HG02981 (cell line): ENCODE measurements around the gene KIF1A.
"Not testable (repeated sequence)": the region's sequence is repeated elsewhere in the genome, so short reads cannot be mapped to it uniquely, and the experiment has no call there.

Experiments
- ATAC-seq: cut with Tn5 transposase; IDR thresholded peaks from one replicate; pipeline ENCODE4 v1.9.1; 2021; ENCODE audit warnings: mild to moderate bottlenecking, moderate library complexity; ENCODE audit not compliant: unreplicated experiment

The KIF1A gene

GRCh38 chr2:240711296-240711695 is 108.7 kb downstream of the KIF1A start:
- no peak for ATAC-seq

GRCh38 chr2:240708457-240708856 is 111.6 kb downstream of the KIF1A start:
- no peak for ATAC-seq

- no peak for ATAC-seq
Measured at GRCh38 chr2:240707821-240708220, 112.2 kb downstream of the KIF1A start.

- ATAC-seq = no peak
Measured at GRCh38 chr2:240707043-240707756, 112.8 kb downstream of the KIF1A start.

GRCh38 chr2:240705204-240705791 is 114.7 kb downstream of the KIF1A start:
- ATAC-seq = no peak

GRCh38 chr2:240704651-240705050 is 115.4 kb downstream of the KIF1A start:
- no peak for ATAC-seq

GRCh38 chr2:240703417-240704341 is 116.3 kb downstream of the KIF1A start:
- no peak for ATAC-seq

- ATAC-seq = no peak
Measured at GRCh38 chr2:240702640-240703011, 117.4 kb downstream of the KIF1A start.

- no peak for ATAC-seq
Measured at GRCh38 chr2:240701736-240702639, 118.0 kb downstream of the KIF1A start.

- no peak for ATAC-seq
Measured at GRCh38 chr2:240701091-240701735, 118.8 kb downstream of the KIF1A start.

- ATAC-seq = not testable (repeated sequence)
Measured at GRCh38 chr2:240700616-240701015, 119.4 kb downstream of the KIF1A start.

- ATAC-seq = not testable (repeated sequence)
Measured at GRCh38 chr2:240699835-240700234, 120.2 kb downstream of the KIF1A start.

- ATAC-seq = not testable (repeated sequence)
Measured at GRCh38 chr2:240698852-240699561, 121.0 kb downstream of the KIF1A start.

GRCh38 chr2:240696469-240696868 is 123.5 kb downstream of the KIF1A start:
- not testable (repeated sequence) for ATAC-seq

- not testable (repeated sequence) for ATAC-seq
Measured at GRCh38 chr2:240695593-240695992, 124.4 kb downstream of the KIF1A start.

GRCh38 chr2:240694304-240694703 is 125.7 kb downstream of the KIF1A start:
- not testable (repeated sequence) for ATAC-seq

GRCh38 chr2:240692583-240693561 is 127.1 kb downstream of the KIF1A start:
- ATAC-seq = not testable (repeated sequence)
